H1 (cell line): ENCODE data around the gene RRBP1.

Experiments
- ATF2 ChIP-seq: IDR thresholded peaks from 2 replicates; pipeline ENCODE4 v1.6.1; 2012; ENCODE audit warnings: low read length, inconsistent platforms
- CBX5 ChIP-seq: fragments of 300-800, 300-1000 bp; sonication (generic); IDR thresholded peaks from 2 replicates; pipeline ENCODE4 v1.7.1; 2016; ENCODE audit warnings: antibody characterized with exemption, low read length, low read depth
- CREB1 ChIP-seq: IDR thresholded peaks from 2 replicates; pipeline ENCODE4 v1.6.1; 2012; ENCODE audit warnings: inconsistent platforms
- EZH2 ChIP-seq: fragments of 200-600 bp; sonication (generic); IDR thresholded peaks from 2 replicates; pipeline ENCODE4 v1.7.1; 2012; ENCODE audit warnings: low read depth, mild to moderate bottlenecking, moderate library complexity, low read length, inconsistent platforms; ENCODE audit not compliant: severe bottlenecking
- GABPA ChIP-seq: IDR thresholded peaks from 2 replicates; pipeline ENCODE4 v1.6.1; 2011; ENCODE audit warnings: mild to moderate bottlenecking, low read length, moderate library complexity, borderline replicate concordance; ENCODE audit not compliant: insufficient read depth
- KDM1A ChIP-seq: fragments of 200-600, 300-600 bp; sonication (generic); IDR thresholded peaks from 2 replicates; pipeline ENCODE4 v1.7.1; 2016; ENCODE audit warnings: mild to moderate bottlenecking, low read length, borderline replicate concordance
- KDM5A ChIP-seq: fragments of 200-600 bp; IDR thresholded peaks from 2 replicates; pipeline ENCODE4 v1.7.1; 2012; ENCODE audit warnings: mild to moderate bottlenecking, low read length, inconsistent platforms, mixed read lengths
- MAFK ChIP-seq: IDR thresholded peaks from 2 replicates; pipeline ENCODE4 v1.6.1; 2012; ENCODE audit warnings: low read depth, mild to moderate bottlenecking, improper control_type of control experiment, low read length
- POLR2A ChIP-seq, 2 experiments: IDR thresholded peaks; 1 replicate in 1 of 2; 2 replicates in 1 of 2; pipeline ENCODE4 v1.6.1; 2011; ENCODE audit warnings: low read depth in 2 of 2, low read length in 2 of 2, mild to moderate bottlenecking in 2 of 2; ENCODE audit errors: control extremely low read depth in 1 of 2
- POLR2AphosphoS5 ChIP-seq: IDR thresholded peaks from 2 replicates; pipeline ENCODE4 v1.6.1; 2011; ENCODE audit warnings: low read depth, low read length
- RAD21 ChIP-seq, 2 experiments: IDR thresholded peaks in 1 of 2; conservative IDR thresholded peaks in 1 of 2; 2 replicates each; pipeline ENCODE4 v1.6.1; 2011; ENCODE audit warnings: low read depth in 2 of 2, low read length in 2 of 2, improper control_type of control experiment in 1 of 2, inconsistent platforms in 1 of 2, mild to moderate bottlenecking in 1 of 2, moderate library complexity in 1 of 2
- TCF12 ChIP-seq: IDR thresholded peaks from 2 replicates; pipeline ENCODE4 v1.6.1; 2011; ENCODE audit warnings: low read depth, mild to moderate bottlenecking, low read length
- USF2 ChIP-seq: IDR thresholded peaks from 2 replicates; pipeline ENCODE4 v1.6.1; 2011; ENCODE audit warnings: low read length, improper control_type of control experiment
- TF ChIP-seq, protein P1 (sequence below), 3 experiments: IDR thresholded peaks; 1 replicate in 2 of 3; 2 replicates in 1 of 3; pipeline versions ENCODE4 v1.5.1 to v1.6.1; 2011; ENCODE audit warnings: low read length in 3 of 3, mild to moderate bottlenecking in 3 of 3, inconsistent platforms in 2 of 3, low read depth in 1 of 3, moderate library complexity in 1 of 3; ENCODE audit not compliant: insufficient read depth in 1 of 3; ENCODE audit errors: control extremely low read depth in 1 of 3

DNA sequence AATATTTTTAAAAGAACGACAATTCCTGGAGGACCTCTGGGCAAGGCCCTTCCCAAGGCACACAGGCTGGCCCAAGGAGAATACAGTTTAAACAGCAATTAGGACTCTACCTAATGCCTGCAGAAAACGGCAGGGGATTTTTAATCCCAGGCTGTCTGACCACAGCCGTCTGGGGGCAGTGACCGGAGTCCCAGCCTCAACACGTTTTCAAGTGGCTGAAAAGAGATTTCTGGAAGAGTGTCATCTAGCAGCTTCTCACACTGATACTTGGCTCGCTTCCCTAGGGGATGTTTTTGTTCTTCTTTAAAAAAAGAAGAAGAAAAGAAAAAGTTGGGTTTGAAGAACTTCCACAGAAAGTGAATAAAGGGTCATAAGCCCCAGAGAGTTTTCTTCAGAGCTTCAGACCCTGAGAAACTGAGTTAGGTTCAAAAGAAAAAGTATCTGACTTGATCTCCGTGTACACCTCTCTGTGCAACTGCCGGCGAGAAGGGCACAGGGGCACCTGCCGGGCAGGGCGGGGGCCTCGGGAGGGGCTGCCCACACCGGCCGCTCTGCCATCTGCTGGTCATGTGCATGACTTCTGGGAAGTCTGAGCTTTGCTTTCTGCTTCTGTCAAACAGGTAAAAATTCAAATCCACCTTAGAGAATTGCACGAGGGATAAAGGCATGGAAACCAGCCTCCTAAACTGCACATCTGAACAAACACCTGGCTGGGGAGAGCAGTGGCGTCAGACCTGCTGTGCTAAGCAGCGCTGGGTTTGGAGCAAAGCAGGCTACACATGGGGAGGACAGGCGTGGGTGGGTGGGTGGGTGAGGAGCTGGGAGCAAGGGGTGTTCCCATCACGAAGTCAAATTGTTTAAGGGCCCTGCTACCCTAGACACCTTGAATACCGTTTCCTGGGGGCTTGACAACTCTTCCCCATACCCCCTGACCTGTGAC, 33.0 kb downstream of the RRBP1 start:
- TF ChIP-seq POLR2A (IDR thresholded peaks at IDR 0.05; ENCODE audit: control extremely low read depth in 1 of 2, low read depth in 2 of 2, low read length in 2 of 2) (no peak), MAFK (no peak), CREB1 (no peak), EZH2 (no peak), ATF2 (no peak), POLR2AphosphoS5 (no peak), CBX5 (no peak), RAD21 (IDR thresholded peaks at IDR 0.05 in 1 of 2, conservative IDR thresholded peaks at IDR 0.05 in 1 of 2; ENCODE audit: low read depth in 2 of 2, low read length in 2 of 2) (peak in 1 of 2 experiments; percentile 38; a peak in 2 of 4 replicates), KDM1A (no peak), TCF12 (no peak), KDM5A (no peak), GABPA (no peak), USF2 (no peak)
- TF ChIP-seq, protein P1, sequence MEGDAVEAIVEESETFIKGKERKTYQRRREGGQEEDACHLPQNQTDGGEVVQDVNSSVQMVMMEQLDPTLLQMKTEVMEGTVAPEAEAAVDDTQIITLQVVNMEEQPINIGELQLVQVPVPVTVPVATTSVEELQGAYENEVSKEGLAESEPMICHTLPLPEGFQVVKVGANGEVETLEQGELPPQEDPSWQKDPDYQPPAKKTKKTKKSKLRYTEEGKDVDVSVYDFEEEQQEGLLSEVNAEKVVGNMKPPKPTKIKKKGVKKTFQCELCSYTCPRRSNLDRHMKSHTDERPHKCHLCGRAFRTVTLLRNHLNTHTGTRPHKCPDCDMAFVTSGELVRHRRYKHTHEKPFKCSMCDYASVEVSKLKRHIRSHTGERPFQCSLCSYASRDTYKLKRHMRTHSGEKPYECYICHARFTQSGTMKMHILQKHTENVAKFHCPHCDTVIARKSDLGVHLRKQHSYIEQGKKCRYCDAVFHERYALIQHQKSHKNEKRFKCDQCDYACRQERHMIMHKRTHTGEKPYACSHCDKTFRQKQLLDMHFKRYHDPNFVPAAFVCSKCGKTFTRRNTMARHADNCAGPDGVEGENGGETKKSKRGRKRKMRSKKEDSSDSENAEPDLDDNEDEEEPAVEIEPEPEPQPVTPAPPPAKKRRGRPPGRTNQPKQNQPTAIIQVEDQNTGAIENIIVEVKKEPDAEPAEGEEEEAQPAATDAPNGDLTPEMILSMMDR (IDR thresholded peaks at IDR 0.05; ENCODE audit: control extremely low read depth in 1 of 3, insufficient read depth in 1 of 3, low read depth in 1 of 3, low read length in 3 of 3): peak; percentile 44 to 59 (median 46)
